CD4-positive, alpha-beta T cell (primary cell): ENCODE results near the gene RMND5A. TPM values are rescaled to one million over a fixed set of nuclear protein-coding genes. Genes with fewer than 3 reads are reported as not detected.

Experiments used
- ATAC-seq: fragments of 200-7000 bp; cut with Tn5 transposase; one replicate; pipeline ENCODE4 v1.10.0; 2022; ENCODE audit warnings: mild to moderate bottlenecking; ENCODE audit not compliant: poor library complexity
- CTCF ChIA-PET: fragments of 350-600 bp; sonication (Branson Sonifier 250); formaldehyde crosslinking; loops from one replicate; lab custom pipeline; 2021; ENCODE audit warnings: antibody characterized with exemption, inconsistent platforms; lab: Charles Lee
- POLR2A ChIA-PET: fragments of 350-600 bp; sonication (Branson Sonifier 250); formaldehyde crosslinking; loops from one replicate; lab custom pipeline; 2021; ENCODE audit warnings: antibody characterized with exemption, inconsistent platforms; lab: Charles Lee
- DNase-seq, 14 experiments: peaks; one replicate each; pipeline ENCODE4 v3.0.0-alpha.2; 2013 to 2020; ENCODE audit warnings: mixed read lengths in 2 of 14
- H3K27ac ChIP-seq, 2 donors: one replicate each; pipeline versions ENCODE4 v1.5.1 to v1.7.0; 2013; ENCODE audit warnings: low read length in 2 of 2, low read depth in 1 of 2, mild to moderate bottlenecking in 1 of 2
- H3K27me3 ChIP-seq, 2 experiments: 1 replicate in 1 of 2; 2 replicates in 1 of 2; pipeline versions ENCODE4 v1.6.1 to v1.7.0; 2013; ENCODE audit warnings: low read length in 2 of 2, control low read depth in 1 of 2, mild to moderate bottlenecking in 1 of 2, moderate library complexity in 1 of 2; ENCODE audit not compliant: insufficient read depth in 2 of 2, control insufficient read depth in 1 of 2
- H3K36me3 ChIP-seq: one replicate; pipeline ENCODE4 v1.6.1; 2013; ENCODE audit warnings: low read length, control low read depth; ENCODE audit not compliant: insufficient read depth
- H3K4me1 ChIP-seq: one replicate; pipeline ENCODE4 v1.6.1; 2013; ENCODE audit warnings: low read length, control low read depth; ENCODE audit not compliant: insufficient read depth
- H3K4me3 ChIP-seq: one replicate; pipeline ENCODE4 v1.5.1; 2013; ENCODE audit warnings: mild to moderate bottlenecking, low read length, moderate library complexity
- H3K9me3 ChIP-seq, 2 experiments: 1 replicate in 1 of 2; 2 replicates in 1 of 2; pipeline versions ENCODE4 v1.6.1 to v1.7.0; 2013; ENCODE audit warnings: low read length in 2 of 2, mild to moderate bottlenecking in 2 of 2, control low read depth in 1 of 2, moderate library complexity in 1 of 2; ENCODE audit not compliant: control insufficient read depth in 1 of 2, insufficient read depth in 1 of 2
- H3K27ac Mint-ChIP-seq: one replicate; pipeline ENCODE4 v1.8.0; 2020; ENCODE audit warnings: mixed read lengths
- H3K27me3 Mint-ChIP-seq: one replicate; pipeline ENCODE4 v1.8.0; 2021; ENCODE audit warnings: mixed read lengths
- H3K36me3 Mint-ChIP-seq: one replicate; pipeline ENCODE4 v1.8.0; 2021; ENCODE audit warnings: low read depth, mixed read lengths
- H3K4me1 Mint-ChIP-seq: one replicate; pipeline ENCODE4 v1.8.0; 2021; ENCODE audit warnings: low read depth, mixed read lengths
- H3K4me3 Mint-ChIP-seq: one replicate; pipeline ENCODE4 v1.8.0; 2020; ENCODE audit warnings: mild to moderate bottlenecking, mixed read lengths
- H3K9me3 Mint-ChIP-seq: one replicate; pipeline ENCODE4 v1.8.0; 2020; ENCODE audit warnings: mixed read lengths
- CTCF ChIP-seq: fragments of 200-600 bp; IDR thresholded peaks from one replicate; pipeline ENCODE4 v1.8.0; 2022; ENCODE audit warnings: antibody characterized with exemption, mild to moderate bottlenecking
- intact Hi-C, 2 experiments: fragments of 100-400 bp; cut with DNase I in 1 of 2; cut with micrococcal nuclease in 1 of 2; formaldehyde crosslinking; loops; one replicate each; pipeline versions ENCODE4 v1.15.1 to v1.9.0; 2023 to 2025; cut with DNase I, micrococcal nuclease
- total RNA-seq, 174 experiments: library from RNA in 2 of 174; stranded (reverse) in 2 of 174; gene quantifications; one replicate each; pipeline ENCODE4 v1.2.3 and lab custom pipeline; 2021 to 2026

The RMND5A gene
- total RNA-seq, 2 experiments from 2014 or later, result 20.5 to 21.4 TPM

DNA sequence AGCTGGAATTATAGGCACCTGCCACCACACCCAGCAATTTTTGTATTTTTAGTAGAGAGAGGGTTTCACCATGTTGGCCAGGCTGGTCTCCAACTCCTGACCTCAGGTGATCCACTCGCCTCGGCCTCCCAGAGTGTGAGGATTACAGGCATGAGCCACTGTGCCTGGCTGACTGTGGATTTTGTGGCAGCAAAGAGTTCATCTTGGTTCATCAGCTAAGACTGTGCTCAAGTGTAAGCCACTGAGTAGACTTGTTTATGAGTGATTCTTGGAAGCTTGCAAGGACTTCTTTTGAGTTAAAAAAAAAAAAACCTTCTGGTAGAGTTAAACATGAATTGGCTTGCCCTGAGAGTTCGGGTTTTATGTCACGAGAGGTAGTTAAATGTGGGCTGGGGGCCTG lies 106.9 kb downstream of the RMND5A start:
- Histone ChIP-seq H3K4me1 (peaks cover 12% of the 10 kb centered on the region), H3K27me3 (peaks cover 6 to 8% of the 10 kb centered on the region in 2 experiments), H3K27ac (no peak overlapping the region), H3K36me3 (no peaks in the 10 kb centered on the region), H3K4me3 (no peak overlapping the region), H3K9me3 (peaks cover 0 to 6% of the 10 kb centered on the region in 2 experiments)
- ATAC-seq (no peak), DNase-seq (no peak)
- H3K9me3 Mint-ChIP-seq, result peaks cover 2% of the 10 kb centered on the region
- no peaks in the 10 kb centered on the region for H3K36me3 Mint-ChIP-seq
- intact Hi-C loops, result no loop called here
- ChIA-PET POLR2A (no interaction called here), CTCF (no interaction called here)
- peak overlapping the region; percentile 76 for H3K27ac Mint-ChIP-seq
- H3K4me1 Mint-ChIP-seq, result peaks cover 22% of the 10 kb centered on the region
- peaks cover 5% of the 10 kb centered on the region for H3K27me3 Mint-ChIP-seq
- no peak overlapping the region for H3K4me3 Mint-ChIP-seq
- no peak for TF ChIP-seq CTCF

Other genes starting within 250 kb of the RMND5A start
- gene CHMP3, start 156.8 kb upstream of the RMND5A start, total RNA-seq, result 10 to 100 TPM; 61.7 to 65.3 TPM
- 100 to 1,000 TPM; 124 to 130 TPM for gene RNF103, start 96.4 kb upstream of the RMND5A start, total RNA-seq
- 1 to 10 TPM; 1.3 to 2.1 TPM for gene CD8A, start 70.6 kb downstream of the RMND5A start, total RNA-seq
- gene CD8B, start 141.6 kb downstream of the RMND5A start, total RNA-seq, result 1 to 10 TPM in 1 of 2 experiments, under 1 TPM in 1; 0.75 to 1.1 TPM
- 1 to 10 TPM; 3.4 to 4.0 TPM for gene RGPD1, start 221.8 kb downstream of the RMND5A start, total RNA-seq